ENCODE data around the gene IFITM1. TPM values are rescaled to one million over a fixed set of nuclear protein-coding genes. Genes with fewer than 3 reads are reported as not detected.
A peak's percentile ranks its signal among the peaks of the same experiment; 100 is the strongest.

Gene IFITM1
- total and polyA plus RNA-seq, 9 of the 15 experiments (the other 6 are each of a cell fraction or from before 2014, with no cell fraction given): 691 to 5,579 (median 974) TPM

GRCh38 chr11:355581-356458 is 42.0 kb downstream of the IFITM1 start (continued):
- TF ChIP-seq ETV6 (IDR thresholded peaks at IDR 0.05; ENCODE audit: borderline replicate concordance in 1 of 2, low read depth in 2 of 2, low read length in 1 of 2) (peak in 1 of 2 experiments; percentile 34; a peak in 1 of 4 replicates), ETV6 (CRISPR knock-in tag; IDR thresholded peaks at IDR 0.05; ENCODE audit: borderline replicate concordance) (no peak), MCM5 (IDR thresholded peaks at IDR 0.05; ENCODE audit: low read depth) (no peak), TEAD2 (tag; IDR thresholded peaks at IDR 0.05) (no peak), HNRNPL (IDR thresholded peaks at IDR 0.05; ENCODE audit: low read depth, low read length) (peak; percentile 80; the same call in 1 of the 2 replicates), NCOA6 (IDR thresholded peaks at IDR 0.05) (no peak), RBM39 (optimal IDR thresholded peaks at IDR 0.05; ENCODE audit: low read depth, low read length) (no peak), BCLAF1 (IDR thresholded peaks at IDR 0.05; ENCODE audit: borderline replicate concordance in 1 of 2, control insufficient read depth in 1 of 2, low read depth in 2 of 2, low read length in 1 of 2) (no peak), NFRKB (IDR thresholded peaks at IDR 0.05; ENCODE audit: low read depth) (peak; percentile 93), HMGN3 (IDR thresholded peaks at IDR 0.05; ENCODE audit: borderline replicate concordance, extremely low read depth, insufficient read length, low read depth, low read length) (peak; percentile 46), ID3 (CRISPR knock-in tag; IDR thresholded peaks at IDR 0.05) (peak; percentile 47; the same call in 1 of the 2 replicates), ID3 (tag; IDR thresholded peaks at IDR 0.05) (peak; percentile 97), ZFP30 (CRISPR knock-in tag; IDR thresholded peaks at IDR 0.05; ENCODE audit: borderline replicate concordance) (no peak), HMGXB4 (CRISPR knock-in tag; IDR thresholded peaks at IDR 0.05) (0 out of 2 replicates have a peak, but pooled peaks have one; percentile 31), ZBTB9 (CRISPR knock-in tag; IDR thresholded peaks at IDR 0.05) (peak; percentile 96), SP2 (IDR thresholded peaks at IDR 0.05; ENCODE audit: extremely low read depth, low read depth, low read length, poor library complexity, severe bottlenecking) (no peak), ZNF589 (CRISPR knock-in tag; IDR thresholded peaks at IDR 0.05; ENCODE audit: low read depth) (peak; percentile 96), TOE1 (IDR thresholded peaks at IDR 0.05; ENCODE audit: borderline replicate concordance) (no peak), TOE1 (CRISPR knock-in tag; IDR thresholded peaks at IDR 0.05; ENCODE audit: borderline replicate concordance, low read depth) (no peak)

Data from K562 (cell line).